Measurements from ENCODE around the gene RNF144A.

RNF144A gene

GRCh38 chr2:6927753-6928152 lies 10.5 kb downstream of the RNF144A start:
- TF ChIP-seq CTCF (IDR thresholded peaks at IDR 0.05; ENCODE audit: low read depth, low read length), result no peak
- DNase-seq (ENCODE audit: low read depth in 2 of 2), result no peak
- no peak overlapping the region for H3K4me3 ChIP-seq (replicated peaks in 1 of 2; ENCODE audit: low read depth in 2 of 2, low read length in 2 of 2)

- no peak overlapping the region for H3K4me3 ChIP-seq (replicated peaks in 1 of 2; ENCODE audit: low read depth in 2 of 2, low read length in 2 of 2)
- no peak for TF ChIP-seq CTCF (IDR thresholded peaks at IDR 0.05; ENCODE audit: low read depth, low read length)
- no peak for DNase-seq (ENCODE audit: low read depth in 2 of 2)
These were observed 11.2 kb downstream of the RNF144A start for GRCh38 chr2:6928452-6928851.

- no peak overlapping the region for H3K4me3 ChIP-seq (replicated peaks in 1 of 2; ENCODE audit: low read depth in 2 of 2, low read length in 2 of 2)
- DNase-seq (ENCODE audit: low read depth in 2 of 2), result no peak
- no peak for TF ChIP-seq CTCF (IDR thresholded peaks at IDR 0.05; ENCODE audit: low read depth, low read length)
These were observed 12.1 kb downstream of the RNF144A start for GRCh38 chr2:6929196-6929819.

GRCh38 chr2:6930923-6931647 lies 13.9 kb downstream of the RNF144A start:
- DNase-seq (ENCODE audit: low read depth in 2 of 2), result no peak
- H3K4me3 ChIP-seq (replicated peaks in 1 of 2; ENCODE audit: low read depth in 2 of 2, low read length in 2 of 2), result no peak overlapping the region
- no peak for TF ChIP-seq CTCF (IDR thresholded peaks at IDR 0.05; ENCODE audit: low read depth, low read length)

GRCh38 chr2:6931753-6932152 lies 14.5 kb downstream of the RNF144A start:
- no peak for TF ChIP-seq CTCF (IDR thresholded peaks at IDR 0.05; ENCODE audit: low read depth, low read length)
- H3K4me3 ChIP-seq (replicated peaks in 1 of 2; ENCODE audit: low read depth in 2 of 2, low read length in 2 of 2), result no peak overlapping the region
- DNase-seq (ENCODE audit: low read depth in 2 of 2), result no peak

- H3K4me3 ChIP-seq (replicated peaks in 1 of 2; ENCODE audit: low read depth in 2 of 2, low read length in 2 of 2), result no peak overlapping the region
These were observed 15.0 kb downstream of the RNF144A start for GRCh38 chr2:6932206-6932605.

More at GRCh38 chr2:6932206-6932605, 15.0 kb downstream of the RNF144A start:
- DNase-seq (ENCODE audit: low read depth in 2 of 2), result no peak
- TF ChIP-seq CTCF (IDR thresholded peaks at IDR 0.05; ENCODE audit: low read depth, low read length), result no peak
